ENCODE results near the gene LTBP4. TPM values are rescaled to one million over a fixed set of nuclear protein-coding genes. Genes with fewer than 3 reads are reported as not detected.

LTBP4 gene
- total RNA-seq, 1 experiment from 2014 or later, result 75.4 TPM

GRCh38 chr19:40609561-40610395, 8.6 kb downstream of the LTBP4 start:
- no peaks in the 10 kb centered on the region for H3K4me1 ChIP-seq (ENCODE audit: control insufficient read depth, insufficient read depth, low read length)
- H3K4me3 ChIP-seq (ENCODE audit: low read depth in 2 of 2, low read length in 2 of 2), result peak overlapping the region; percentile 50 to 54
- DNase-seq (ENCODE audit: low read depth, low spot score) (no peak), ATAC-seq (peak; percentile 84)
- intact Hi-C loops (cut with micrococcal nuclease; ENCODE audit: unreplicated experiment) (no loop called here), in situ Hi-C loops (cut with HindIII; ENCODE audit: low pct_unique_long_range_greater_than_20kb, low sequenced_read_pairs) (no loop called here)
- BruUV-seq (replicated peaks), result no TSS peak
- CTCF ChIA-PET, result interaction anchor here (0.5 kb wide), 1 partner anchor 190 kb away, joined by 4 read pairs; no protein-coding TSS in a partner anchor
- H3K27ac ChIP-seq (ENCODE audit: low read length), result peak overlapping the region; percentile 68
- no peaks in the 10 kb centered on the region; the same call in 1 of the 2 replicates for H3K36me3 ChIP-seq (ENCODE audit: control insufficient read depth, insufficient read depth, low read length)
- H3K9me3 ChIP-seq (ENCODE audit: control insufficient read depth, insufficient read depth, low read depth, low read length), result no peaks in the 10 kb centered on the region
- H3K27me3 ChIP-seq (ENCODE audit: control insufficient read depth, insufficient read depth, low read length), result no peaks in the 10 kb centered on the region
- POLR2A ChIA-PET, result interaction anchor here (0.6 to 0.8 kb wide), 2 partner anchors 15 to 352 kb away, joined by 3 read pairs; no protein-coding TSS in a partner anchor
- TF ChIP-seq REST (IDR thresholded peaks at IDR 0.05; ENCODE audit: insufficient read depth in 1 of 2, low read depth in 2 of 2, low read length in 1 of 2) (no peak), SIN3A (IDR thresholded peaks at IDR 0.05; ENCODE audit: borderline replicate concordance, insufficient read depth, low read depth, low read length) (no peak), POLR2AphosphoS5 (IDR thresholded peaks at IDR 0.05; ENCODE audit: low read depth, low read length) (0 out of 2 replicates have a peak, but pooled peaks have one; percentile 34), TCF7L2 (IDR thresholded peaks at IDR 0.05; ENCODE audit: low read depth, low read length) (no peak), CTCF (IDR thresholded peaks at IDR 0.05) (no peak)

GRCh38 chr19:40610396-40611064, 9.4 kb downstream of the LTBP4 start:
- Histone ChIP-seq H3K9me3 (ENCODE audit: control insufficient read depth, insufficient read depth, low read depth, low read length) (no peaks in the 10 kb centered on the region), H3K27ac (ENCODE audit: low read length) (peak overlapping the region; percentile 68)

More at GRCh38 chr19:40610396-40611064, 9.4 kb downstream of the LTBP4 start:
- CTCF ChIA-PET, result no interaction called here
- no peak for DNase-seq (ENCODE audit: low read depth, low spot score)
- intact Hi-C loops (cut with micrococcal nuclease; ENCODE audit: unreplicated experiment) (no loop called here), in situ Hi-C loops (cut with HindIII; ENCODE audit: low pct_unique_long_range_greater_than_20kb, low sequenced_read_pairs) (no loop called here)
- ATAC-seq, result 0 out of 2 replicates have a peak, but pooled peaks have one; percentile 6
- TF ChIP-seq REST (IDR thresholded peaks at IDR 0.05; ENCODE audit: insufficient read depth in 1 of 2, low read depth in 2 of 2, low read length in 1 of 2) (no peak), TCF7L2 (IDR thresholded peaks at IDR 0.05; ENCODE audit: low read depth, low read length) (no peak), POLR2AphosphoS5 (IDR thresholded peaks at IDR 0.05; ENCODE audit: low read depth, low read length) (no peak), SIN3A (IDR thresholded peaks at IDR 0.05; ENCODE audit: borderline replicate concordance, insufficient read depth, low read depth, low read length) (no peak), CTCF (IDR thresholded peaks at IDR 0.05) (no peak)
- no peaks in the 10 kb centered on the region for H3K27me3 ChIP-seq (ENCODE audit: control insufficient read depth, insufficient read depth, low read length)
- H3K4me1 ChIP-seq (ENCODE audit: control insufficient read depth, insufficient read depth, low read length), result no peaks in the 10 kb centered on the region
- POLR2A ChIA-PET, result no interaction called here
- no TSS peak for BruUV-seq (replicated peaks)
- peak overlapping the region; percentile 39 to 50 for H3K4me3 ChIP-seq (ENCODE audit: low read depth in 2 of 2, low read length in 2 of 2)
- no peaks in the 10 kb centered on the region; the same call in 1 of the 2 replicates for H3K36me3 ChIP-seq (ENCODE audit: control insufficient read depth, insufficient read depth, low read length)
